GM12874 (cell line): Measurements from ENCODE around the gene SNAI3.

Source experiments
- CTCF ChIP-seq: IDR thresholded peaks from 2 replicates; pipeline ENCODE4 v1.5.1; 2011; ENCODE audit warnings: low read depth, mild to moderate bottlenecking, control low read depth, low read length, moderate library complexity; ENCODE audit not compliant: insufficient read depth

The SNAI3 gene

GRCh38 chr16:88649195-88649923 is 36.9 kb downstream of the SNAI3 start:
- TF ChIP-seq CTCF = no peak

- no peak for TF ChIP-seq CTCF
These were observed 38.9 kb downstream of the SNAI3 start for GRCh38 chr16:88647178-88648070.

GRCh38 chr16:88646345-88647034 is 39.8 kb downstream of the SNAI3 start:
- no peak for TF ChIP-seq CTCF

- TF ChIP-seq CTCF = no peak
These were observed 40.4 kb downstream of the SNAI3 start for GRCh38 chr16:88645941-88646340.

- no peak for TF ChIP-seq CTCF
These were observed 40.9 kb downstream of the SNAI3 start for GRCh38 chr16:88645455-88645854.

- no peak for TF ChIP-seq CTCF
These were observed 42.7 kb downstream of the SNAI3 start for GRCh38 chr16:88643644-88643932.

- no peak for TF ChIP-seq CTCF
These were observed 43.2 kb downstream of the SNAI3 start for GRCh38 chr16:88642881-88643643.
